GM12892 (cell line): ENCODE results near the gene AOAH.

Experiments
- DNase-seq: peaks from one replicate; pipeline ENCODE4 v3.0.0; 2011; ENCODE audit not compliant: insufficient read length
- FAIRE-seq: peaks from 2 replicates; lab custom pipeline; 2011; peaks lifted over from hg19 to GRCh38; lab: Jason Lieb, UNC
- POLR2A ChIP-seq: IDR thresholded peaks from 2 replicates; pipeline ENCODE4 v1.6.1; 2011; ENCODE audit warnings: low read depth, low read length, control low read depth
- POLR2AphosphoS5 ChIP-seq: IDR thresholded peaks from 2 replicates; pipeline ENCODE4 v1.6.1; 2011; ENCODE audit warnings: low read depth, low read length, control low read depth
- TAF1 ChIP-seq: IDR thresholded peaks from 2 replicates; pipeline ENCODE4 v1.6.1; 2011; ENCODE audit warnings: low read depth, mild to moderate bottlenecking, control low read depth, low read length, borderline replicate concordance

Gene AOAH

GRCh38 chr7:36684954-36685353 is 39.3 kb downstream of the AOAH start:
- FAIRE-seq = no peak
- no peak for DNase-seq
- no peak for TF ChIP-seq TAF1
- no peak for TF ChIP-seq POLR2A

- DNase-seq (no peak), FAIRE-seq (no peak)
- TF ChIP-seq POLR2AphosphoS5 (no peak), POLR2A (no peak), TAF1 (no peak)
Observed at GRCh38 chr7:36683695-36684357, 40.5 kb downstream of the AOAH start.

GRCh38 chr7:36683111-36683510 is 41.2 kb downstream of the AOAH start:
- TF ChIP-seq TAF1 (no peak), POLR2AphosphoS5 (no peak), POLR2A (no peak)
- DNase-seq (no peak), FAIRE-seq (no peak)

- TF ChIP-seq POLR2AphosphoS5 = no peak
- DNase-seq = no peak
- FAIRE-seq = no peak
Observed at GRCh38 chr7:36682102-36682501, 42.2 kb downstream of the AOAH start.

- TF ChIP-seq POLR2A = no peak
- FAIRE-seq = no peak
- no peak for DNase-seq
Observed at GRCh38 chr7:36677769-36678437, 46.4 kb downstream of the AOAH start.

- no peak for TF ChIP-seq POLR2AphosphoS5
- TF ChIP-seq POLR2A = no peak
- FAIRE-seq = no peak
Observed at GRCh38 chr7:36673703-36674102, 50.6 kb downstream of the AOAH start.

GRCh38 chr7:36671432-36671829 is 52.9 kb downstream of the AOAH start:
- TF ChIP-seq POLR2A (no peak), POLR2AphosphoS5 (no peak), TAF1 (no peak)
- FAIRE-seq = no peak

More at GRCh38 chr7:36673703-36674102, 50.6 kb downstream of the AOAH start:
- no peak for DNase-seq

GRCh38 chr7:36670585-36671431 is 53.5 kb downstream of the AOAH start:
- TF ChIP-seq POLR2A (no peak), TAF1 (no peak), POLR2AphosphoS5 (no peak)
- FAIRE-seq (peak; percentile 36), DNase-seq (peak; percentile 27)

More at GRCh38 chr7:36671432-36671829, 52.9 kb downstream of the AOAH start:
- DNase-seq = no peak

GRCh38 chr7:36668750-36669149 is 55.5 kb downstream of the AOAH start:
- no peak for TF ChIP-seq TAF1
- no peak for TF ChIP-seq POLR2AphosphoS5
- no peak for TF ChIP-seq POLR2A
- FAIRE-seq = no peak
- no peak for DNase-seq

- DNase-seq (no peak), FAIRE-seq (no peak)
- no peak for TF ChIP-seq TAF1
- TF ChIP-seq POLR2AphosphoS5 = no peak
- no peak for TF ChIP-seq POLR2A
Observed at GRCh38 chr7:36668080-36668479, 56.2 kb downstream of the AOAH start.

GRCh38 chr7:36667007-36667745 is 57.1 kb downstream of the AOAH start:
- DNase-seq (no peak), FAIRE-seq (no peak)
- TF ChIP-seq TAF1 = no peak
- no peak for TF ChIP-seq POLR2A
- no peak for TF ChIP-seq POLR2AphosphoS5

GRCh38 chr7:36663481-36663880 is 60.8 kb downstream of the AOAH start:
- DNase-seq = no peak
- no peak for FAIRE-seq
- TF ChIP-seq POLR2AphosphoS5 (no peak), POLR2A (no peak), TAF1 (no peak)
